TTC549 (cell line): ENCODE results near the gene PRPF40A.

Source experiments
- FAIRE-seq: peaks from 2 replicates; lab custom pipeline; 2012; peaks lifted over from hg19 to GRCh38; lab: Jason Lieb, UNC

The PRPF40A gene

DNA sequence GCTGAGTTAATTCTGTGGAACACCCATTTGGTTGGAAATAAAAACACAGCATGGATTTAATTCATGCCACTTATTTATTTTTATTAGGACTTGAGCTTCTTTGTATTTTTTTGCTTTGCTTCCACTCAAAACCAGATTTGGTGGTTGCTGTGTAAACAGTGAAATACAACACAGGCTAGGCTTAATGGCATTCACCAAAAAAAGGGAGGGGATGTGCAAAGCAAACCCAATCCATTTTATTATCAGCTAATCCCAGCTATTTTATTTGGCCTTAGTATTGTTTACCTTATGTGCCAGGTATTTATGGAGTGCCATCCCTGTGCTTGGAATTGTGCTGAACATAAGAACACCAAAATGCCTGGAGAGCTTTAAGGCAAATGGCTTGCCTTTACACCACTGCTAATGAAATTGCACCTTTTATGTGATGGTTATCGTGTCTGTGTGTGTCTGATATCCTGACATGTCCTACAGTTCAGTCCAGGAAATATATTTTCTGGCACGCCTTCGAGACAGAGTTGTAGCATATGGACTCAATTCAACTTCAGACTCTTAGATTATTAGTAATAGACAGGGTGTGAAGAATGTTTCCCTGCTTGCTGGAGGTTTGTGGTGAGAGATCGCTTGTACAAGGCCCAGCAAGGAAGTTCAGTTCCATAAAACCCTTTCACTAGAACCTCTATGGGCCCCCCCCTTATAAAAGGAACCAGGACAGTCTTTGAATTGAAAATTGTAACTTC lies 99.6 kb downstream of the PRPF40A start:
- FAIRE-seq: no peak

DNA sequence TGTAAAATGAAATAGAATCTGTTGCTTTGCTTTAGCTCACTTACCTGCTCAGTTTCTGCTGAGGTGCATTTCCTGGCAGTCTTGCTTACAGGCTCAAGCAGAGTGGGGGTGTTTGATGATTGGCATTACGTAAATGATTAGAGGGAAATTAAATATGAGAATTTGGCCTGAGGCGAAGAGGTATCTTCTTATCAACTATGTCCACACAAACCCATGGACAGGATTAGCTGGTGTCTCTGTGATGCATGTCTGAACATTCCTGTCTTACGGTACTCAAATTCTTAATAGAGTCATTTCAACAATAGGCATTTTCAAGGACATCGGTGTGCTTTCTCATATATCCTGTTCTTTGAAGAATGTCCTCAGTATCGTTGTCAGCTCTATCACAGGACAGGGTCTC lies 102.1 kb downstream of the PRPF40A start:
- FAIRE-seq: no peak

DNA sequence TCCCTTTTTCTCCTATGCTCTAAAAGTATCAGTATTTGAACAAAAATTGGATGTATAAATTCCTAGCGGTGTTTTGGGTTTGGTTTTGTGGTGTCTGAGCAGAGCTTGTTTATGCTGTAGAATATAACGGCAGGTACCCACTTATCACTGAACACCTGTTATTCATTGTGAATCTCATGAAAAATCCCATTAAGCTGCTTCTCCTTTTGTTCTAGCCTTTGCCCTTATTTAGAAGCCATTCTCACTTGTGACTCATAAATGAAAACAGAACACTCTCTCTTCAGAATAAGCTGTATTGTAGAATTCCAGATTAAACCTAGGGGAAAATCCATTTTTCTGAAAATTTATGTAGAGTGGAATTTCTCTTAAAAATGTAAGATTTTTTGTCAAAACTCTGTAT lies 104.0 kb downstream of the PRPF40A start:
- FAIRE-seq: no peak

GRCh38 chr2:152611458-152612231 lies 105.6 kb downstream of the PRPF40A start:
- no peak for FAIRE-seq

GRCh38 chr2:152609699-152610098 lies 107.6 kb downstream of the PRPF40A start:
- FAIRE-seq: no peak

- FAIRE-seq: no peak
Observed at GRCh38 chr2:152609154-152609553, 108.1 kb downstream of the PRPF40A start.

- FAIRE-seq: no peak
Observed at GRCh38 chr2:152607793-152608300, 109.4 kb downstream of the PRPF40A start.

- no peak for FAIRE-seq
Observed at GRCh38 chr2:152606941-152607340, 110.3 kb downstream of the PRPF40A start.

- no peak for FAIRE-seq
Observed at GRCh38 chr2:152606081-152606480, 111.2 kb downstream of the PRPF40A start.

- FAIRE-seq: no peak
Observed at GRCh38 chr2:152603166-152603565, 114.1 kb downstream of the PRPF40A start.

GRCh38 chr2:152602750-152603149 lies 114.5 kb downstream of the PRPF40A start:
- FAIRE-seq: no peak
